Fibroblast of mammary gland (primary cell): ENCODE measurements around the gene LRRK1.
A peak's percentile ranks its signal among the peaks of the same experiment; 100 is the strongest.

ENCODE experiments used
- DNase-seq: peaks from one replicate; pipeline ENCODE4 v3.0.0-alpha.2; 2010; ENCODE audit warnings: low read depth
- H3K4me3 ChIP-seq: 2 replicates; pipeline ENCODE4 v1.5.1; 2011; ENCODE audit warnings: low read depth, mild to moderate bottlenecking, low read length, moderate library complexity; ENCODE audit not compliant: control insufficient read depth
- TF ChIP-seq, protein P1 (sequence below): conservative IDR thresholded peaks from 2 replicates; pipeline ENCODE4 v1.5.1; 2011; ENCODE audit warnings: low read depth, low read length, inconsistent platforms; ENCODE audit not compliant: control insufficient read depth, insufficient read depth

LRRK1 gene

DNA sequence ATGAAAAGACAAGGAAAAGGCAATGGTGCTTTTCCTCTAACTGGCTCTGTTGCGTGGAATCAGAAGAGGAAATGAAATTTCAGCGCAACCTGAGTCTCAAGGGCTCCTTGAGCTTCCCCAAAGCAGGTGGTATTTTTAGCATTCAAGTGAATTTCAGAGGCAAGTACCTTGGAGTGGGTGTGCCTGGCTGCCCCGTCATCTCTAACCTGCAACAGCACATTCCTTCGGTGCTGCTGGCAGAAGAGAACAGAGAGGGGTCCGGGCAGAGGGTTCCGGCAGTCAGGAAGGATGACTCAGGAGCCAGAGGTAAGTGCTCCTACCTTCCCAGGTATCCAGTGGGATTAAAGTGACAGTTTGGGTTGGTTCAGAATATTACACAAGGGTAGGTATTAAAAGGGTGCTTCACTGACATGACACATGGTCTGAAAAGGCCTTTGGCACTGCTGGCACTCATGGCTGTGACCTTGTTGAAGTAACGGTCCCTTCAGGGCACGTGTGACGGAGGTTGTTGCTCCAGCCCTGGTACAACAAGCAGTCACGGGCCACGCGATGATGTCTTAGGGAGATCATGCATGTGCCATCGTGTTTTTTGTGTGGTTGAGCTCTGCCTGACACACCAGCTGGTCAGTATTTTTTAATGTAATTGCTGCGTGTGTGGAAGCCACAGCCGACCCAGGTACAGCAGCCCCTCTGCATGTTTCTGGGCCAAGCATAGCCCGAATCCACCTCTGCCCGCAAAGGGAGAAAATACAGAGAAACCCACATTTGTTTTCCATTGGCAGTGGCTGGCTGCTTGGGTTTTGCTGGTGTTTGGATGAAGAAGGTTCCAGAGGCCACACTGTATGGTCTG is 75.7 kb downstream of the LRRK1 start:
- no peak for DNase-seq
- TF ChIP-seq, protein P1, sequence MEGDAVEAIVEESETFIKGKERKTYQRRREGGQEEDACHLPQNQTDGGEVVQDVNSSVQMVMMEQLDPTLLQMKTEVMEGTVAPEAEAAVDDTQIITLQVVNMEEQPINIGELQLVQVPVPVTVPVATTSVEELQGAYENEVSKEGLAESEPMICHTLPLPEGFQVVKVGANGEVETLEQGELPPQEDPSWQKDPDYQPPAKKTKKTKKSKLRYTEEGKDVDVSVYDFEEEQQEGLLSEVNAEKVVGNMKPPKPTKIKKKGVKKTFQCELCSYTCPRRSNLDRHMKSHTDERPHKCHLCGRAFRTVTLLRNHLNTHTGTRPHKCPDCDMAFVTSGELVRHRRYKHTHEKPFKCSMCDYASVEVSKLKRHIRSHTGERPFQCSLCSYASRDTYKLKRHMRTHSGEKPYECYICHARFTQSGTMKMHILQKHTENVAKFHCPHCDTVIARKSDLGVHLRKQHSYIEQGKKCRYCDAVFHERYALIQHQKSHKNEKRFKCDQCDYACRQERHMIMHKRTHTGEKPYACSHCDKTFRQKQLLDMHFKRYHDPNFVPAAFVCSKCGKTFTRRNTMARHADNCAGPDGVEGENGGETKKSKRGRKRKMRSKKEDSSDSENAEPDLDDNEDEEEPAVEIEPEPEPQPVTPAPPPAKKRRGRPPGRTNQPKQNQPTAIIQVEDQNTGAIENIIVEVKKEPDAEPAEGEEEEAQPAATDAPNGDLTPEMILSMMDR = no peak
- no peak overlapping the region for H3K4me3 ChIP-seq

DNA sequence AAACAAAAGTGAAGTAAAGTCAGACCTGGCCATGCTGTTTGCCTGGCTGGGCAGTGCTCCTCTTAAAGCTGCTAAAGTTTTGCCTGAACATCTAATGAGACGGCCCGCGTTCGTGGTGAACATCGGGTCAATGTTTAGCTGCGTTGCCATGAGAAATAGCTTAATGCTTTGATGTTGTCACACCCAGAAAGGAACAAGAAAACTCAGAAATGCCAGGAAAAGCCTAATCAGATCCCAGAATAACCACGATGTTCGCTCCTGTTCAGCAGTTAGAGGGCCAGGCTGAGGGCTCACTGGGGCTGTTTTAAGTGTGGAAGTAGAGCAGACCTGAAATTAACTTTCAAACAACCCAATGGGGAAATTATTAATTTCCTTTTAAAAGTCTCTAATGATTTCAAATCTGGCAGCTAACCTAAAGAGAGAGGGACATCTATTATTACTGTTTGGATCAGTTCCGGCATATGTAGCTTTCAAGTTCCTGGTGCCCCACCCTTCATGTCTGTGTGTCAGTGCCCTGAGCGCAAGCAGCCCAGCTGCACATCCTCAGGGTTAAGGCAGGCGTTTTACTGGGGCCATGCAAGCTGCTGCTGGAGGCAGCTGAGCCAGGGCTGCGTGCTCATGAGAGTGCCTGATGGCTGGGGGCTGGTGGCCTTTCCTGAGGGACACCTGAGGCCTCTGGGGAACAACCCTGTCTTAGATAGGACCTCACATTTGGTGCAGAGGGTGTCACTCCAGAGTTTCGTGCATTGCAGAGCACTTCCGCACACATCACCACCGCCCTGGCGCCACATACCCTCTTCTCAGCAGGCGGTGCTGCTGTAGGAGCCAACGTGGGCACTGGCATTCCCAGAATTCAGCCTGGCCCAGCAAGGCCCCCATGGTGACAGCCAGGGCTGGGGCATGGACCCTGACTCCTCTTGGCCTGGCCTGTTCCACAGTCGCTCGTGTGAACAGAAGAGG is 76.6 kb downstream of the LRRK1 start:
- DNase-seq = no peak
- H3K4me3 ChIP-seq = no peak overlapping the region
- TF ChIP-seq, protein P1 = no peak

DNA sequence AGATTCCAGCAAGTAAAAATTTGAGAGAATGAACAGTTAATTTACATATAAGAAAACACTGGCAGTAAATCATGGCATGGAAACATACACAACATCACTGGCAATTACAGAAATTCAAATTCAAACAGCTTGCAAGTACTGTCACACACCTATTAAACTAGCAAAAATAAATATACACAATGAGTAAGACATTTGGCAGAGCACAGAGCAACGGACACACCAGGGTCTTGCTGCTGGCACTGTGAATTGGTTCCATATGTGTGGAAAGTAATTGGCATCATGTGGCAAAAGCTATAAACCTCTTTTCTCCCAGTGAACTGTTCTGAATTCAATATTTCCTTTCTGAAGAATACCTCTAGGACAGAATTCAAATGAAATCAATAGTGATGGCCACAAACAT is 78.3 kb downstream of the LRRK1 start:
- TF ChIP-seq, protein P1 = no peak
- peak; percentile 76 for DNase-seq
- no peak overlapping the region for H3K4me3 ChIP-seq

DNA sequence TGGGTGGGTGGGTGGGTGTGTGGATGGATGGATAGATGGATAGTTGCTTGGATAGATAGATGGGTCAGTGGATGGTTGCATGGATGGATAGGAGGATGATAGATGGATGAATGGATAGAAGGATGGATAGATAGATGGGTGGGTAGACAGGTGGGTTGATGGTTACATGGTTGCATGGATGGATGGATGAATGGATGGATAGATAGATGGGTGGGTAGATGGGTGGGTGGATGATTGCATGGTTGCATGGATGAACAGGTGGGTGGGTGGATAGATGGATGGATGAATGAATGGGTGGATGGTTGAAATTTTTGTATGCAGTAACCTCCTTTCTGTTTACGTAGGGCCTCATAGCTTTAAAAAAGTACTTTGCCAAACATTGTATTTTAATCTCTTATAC is 79.5 kb downstream of the LRRK1 start:
- TF ChIP-seq, protein P1 = no peak
- DNase-seq = no peak
- no peak overlapping the region for H3K4me3 ChIP-seq

DNA sequence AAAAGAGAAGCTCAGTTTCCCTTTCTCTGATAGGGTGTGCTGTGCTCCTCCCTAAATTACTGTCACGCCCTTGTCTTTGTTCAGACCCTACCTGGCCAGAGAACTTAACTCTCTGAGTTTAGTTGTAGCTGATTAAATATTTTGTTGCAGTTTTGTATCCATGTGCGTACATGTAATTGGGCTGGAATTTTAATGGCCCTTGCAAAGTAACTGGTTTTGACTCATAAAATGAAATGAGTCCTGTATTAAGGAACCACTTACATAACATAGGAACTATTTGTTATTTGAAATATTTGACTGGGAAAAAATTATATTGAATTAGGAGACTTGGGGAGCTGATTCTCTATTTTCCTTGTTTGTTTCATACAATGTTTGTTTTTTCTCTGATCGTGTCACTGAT is 80.2 kb downstream of the LRRK1 start:
- TF ChIP-seq, protein P1 = no peak
- H3K4me3 ChIP-seq = no peak overlapping the region
- peak; percentile 51 for DNase-seq

DNA sequence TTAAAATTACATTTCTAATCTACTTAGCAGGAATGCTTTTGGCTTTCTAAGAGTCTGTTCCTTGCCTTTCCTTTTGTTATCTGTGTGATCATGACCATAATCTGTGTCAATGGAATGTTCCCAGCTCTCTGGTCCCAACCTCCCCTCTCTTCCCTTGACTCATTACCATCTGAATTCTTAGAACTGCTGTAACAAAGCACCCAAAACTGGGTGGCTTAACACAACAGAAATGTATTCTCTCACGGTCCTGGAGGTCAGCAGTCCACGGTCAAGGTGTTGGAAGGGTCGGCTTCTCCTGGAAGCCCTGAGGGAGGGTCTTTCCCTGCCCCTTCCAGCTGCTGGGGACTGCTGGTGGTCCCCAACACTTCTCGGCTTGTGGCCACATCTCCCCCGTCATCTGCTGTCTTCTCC is 81.1 kb downstream of the LRRK1 start:
- no peak overlapping the region for H3K4me3 ChIP-seq

More for the DNA sequence above, 81.1 kb downstream of the LRRK1 start:
- no peak for DNase-seq
- TF ChIP-seq, protein P1 = no peak
